WI38 (cell line): ENCODE data around the gene DPYD.

ENCODE experiments used
- H3K4me3 ChIP-seq: 2 replicates; pipeline ENCODE4 v1.5.1; 2011; ENCODE audit warnings: low read depth, mild to moderate bottlenecking, control low read depth, low read length
- CTCF ChIP-seq: IDR thresholded peaks from 2 replicates; pipeline ENCODE4 v1.5.1; 2012; ENCODE audit warnings: low read depth, mild to moderate bottlenecking, control low read depth, low read length

The DPYD gene

GRCh38 chr1:97936976-97937375 is 16.1 kb upstream of the DPYD start:
- no peak overlapping the region for H3K4me3 ChIP-seq
- no peak for TF ChIP-seq CTCF

GRCh38 chr1:97934491-97934890 is 13.7 kb upstream of the DPYD start:
- no peak for TF ChIP-seq CTCF
- no peak overlapping the region for H3K4me3 ChIP-seq

GRCh38 chr1:97929874-97930851 is 9.3 kb upstream of the DPYD start:
- no peak overlapping the region for H3K4me3 ChIP-seq
- TF ChIP-seq CTCF = no peak

- TF ChIP-seq CTCF = no peak
- H3K4me3 ChIP-seq = no peak overlapping the region
Measured at GRCh38 chr1:97926017-97926708, 5.3 kb upstream of the DPYD start.

GRCh38 chr1:97925151-97925550 is 4.3 kb upstream of the DPYD start:
- no peak overlapping the region for H3K4me3 ChIP-seq
- no peak for TF ChIP-seq CTCF

- TF ChIP-seq CTCF = no peak
- no peak overlapping the region for H3K4me3 ChIP-seq
Measured at GRCh38 chr1:97923811-97924210, 3.0 kb upstream of the DPYD start.

- no peak for TF ChIP-seq CTCF
- peak overlapping the region; percentile 92 for H3K4me3 ChIP-seq
Measured at GRCh38 chr1:97920276-97920831, 480 bp downstream of the DPYD start.
